Measurements from ENCODE around the gene DLL3.

DNA sequence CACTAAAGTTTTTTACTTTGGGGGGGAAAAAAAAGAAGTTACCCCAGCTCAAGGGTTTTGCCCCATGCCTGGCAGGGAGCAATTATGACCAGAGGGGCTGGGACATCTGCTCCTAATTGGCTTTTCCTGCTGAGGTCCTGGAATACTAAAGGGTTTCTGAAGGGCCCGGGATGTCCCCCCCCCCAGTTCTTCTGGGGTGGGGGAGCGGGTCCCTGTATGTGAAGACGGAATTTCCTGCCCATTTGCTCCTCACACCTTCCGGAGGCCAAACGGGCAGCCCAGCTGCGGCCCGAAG is 1.1 kb upstream of the DLL3 start:
- TF ChIP-seq CHD2 (IDR thresholded peaks at IDR 0.05; ENCODE audit: low read length, partially characterized antibody): no peak
- TF ChIP-seq, protein P1, sequence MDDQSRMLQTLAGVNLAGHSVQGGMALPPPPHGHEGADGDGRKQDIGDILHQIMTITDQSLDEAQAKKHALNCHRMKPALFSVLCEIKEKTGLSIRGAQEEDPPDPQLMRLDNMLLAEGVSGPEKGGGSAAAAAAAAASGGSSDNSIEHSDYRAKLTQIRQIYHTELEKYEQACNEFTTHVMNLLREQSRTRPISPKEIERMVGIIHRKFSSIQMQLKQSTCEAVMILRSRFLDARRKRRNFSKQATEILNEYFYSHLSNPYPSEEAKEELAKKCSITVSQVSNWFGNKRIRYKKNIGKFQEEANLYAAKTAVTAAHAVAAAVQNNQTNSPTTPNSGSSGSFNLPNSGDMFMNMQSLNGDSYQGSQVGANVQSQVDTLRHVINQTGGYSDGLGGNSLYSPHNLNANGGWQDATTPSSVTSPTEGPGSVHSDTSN (IDR thresholded peaks at IDR 0.05): no peak
- TF ChIP-seq, protein P2, sequence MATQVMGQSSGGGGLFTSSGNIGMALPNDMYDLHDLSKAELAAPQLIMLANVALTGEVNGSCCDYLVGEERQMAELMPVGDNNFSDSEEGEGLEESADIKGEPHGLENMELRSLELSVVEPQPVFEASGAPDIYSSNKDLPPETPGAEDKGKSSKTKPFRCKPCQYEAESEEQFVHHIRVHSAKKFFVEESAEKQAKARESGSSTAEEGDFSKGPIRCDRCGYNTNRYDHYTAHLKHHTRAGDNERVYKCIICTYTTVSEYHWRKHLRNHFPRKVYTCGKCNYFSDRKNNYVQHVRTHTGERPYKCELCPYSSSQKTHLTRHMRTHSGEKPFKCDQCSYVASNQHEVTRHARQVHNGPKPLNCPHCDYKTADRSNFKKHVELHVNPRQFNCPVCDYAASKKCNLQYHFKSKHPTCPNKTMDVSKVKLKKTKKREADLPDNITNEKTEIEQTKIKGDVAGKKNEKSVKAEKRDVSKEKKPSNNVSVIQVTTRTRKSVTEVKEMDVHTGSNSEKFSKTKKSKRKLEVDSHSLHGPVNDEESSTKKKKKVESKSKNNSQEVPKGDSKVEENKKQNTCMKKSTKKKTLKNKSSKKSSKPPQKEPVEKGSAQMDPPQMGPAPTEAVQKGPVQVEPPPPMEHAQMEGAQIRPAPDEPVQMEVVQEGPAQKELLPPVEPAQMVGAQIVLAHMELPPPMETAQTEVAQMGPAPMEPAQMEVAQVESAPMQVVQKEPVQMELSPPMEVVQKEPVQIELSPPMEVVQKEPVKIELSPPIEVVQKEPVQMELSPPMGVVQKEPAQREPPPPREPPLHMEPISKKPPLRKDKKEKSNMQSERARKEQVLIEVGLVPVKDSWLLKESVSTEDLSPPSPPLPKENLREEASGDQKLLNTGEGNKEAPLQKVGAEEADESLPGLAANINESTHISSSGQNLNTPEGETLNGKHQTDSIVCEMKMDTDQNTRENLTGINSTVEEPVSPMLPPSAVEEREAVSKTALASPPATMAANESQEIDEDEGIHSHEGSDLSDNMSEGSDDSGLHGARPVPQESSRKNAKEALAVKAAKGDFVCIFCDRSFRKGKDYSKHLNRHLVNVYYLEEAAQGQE (IDR thresholded peaks at IDR 0.05): no peak
- TF ChIP-seq CEBPB (IDR thresholded peaks at IDR 0.05): no peak
